OCI-LY1 (cell line): ENCODE data around the gene CACNA1I.

Experiments used
- H2AFZ ChIP-seq: fragments of 200-600 bp; sonication (generic), shearing (Covaris generic); 2 replicates; pipeline ENCODE4 v1.6.0; 2014; ENCODE audit warnings: antibody characterized with exemption, mild to moderate bottlenecking, low read length
- H3F3A ChIP-seq: fragments of 200-600 bp; sonication (generic), shearing (Covaris generic); 2 replicates; pipeline ENCODE4 v1.6.0; 2014; ENCODE audit warnings: mild to moderate bottlenecking, antibody characterized with exemption, low read length, moderate library complexity; ENCODE audit not compliant: insufficient read depth
- H3K27ac ChIP-seq: fragments of 200-600 bp; sonication (generic); 2 replicates; pipeline ENCODE4 v1.5.1; 2014; ENCODE audit warnings: low read length, mixed run types, mild to moderate bottlenecking, low read depth; ENCODE audit not compliant: poor library complexity, severe bottlenecking
- H3K27me3 ChIP-seq: fragments of 200-600 bp; sonication (generic); 2 replicates; pipeline ENCODE4 v1.6.0; 2014; ENCODE audit warnings: antibody characterized with exemption, mild to moderate bottlenecking, low read length, moderate library complexity; ENCODE audit not compliant: insufficient read depth
- H3K36me3 ChIP-seq: fragments of 200-600 bp; sonication (generic); 2 replicates; pipeline ENCODE4 v1.6.1; 2014; ENCODE audit warnings: mild to moderate bottlenecking, antibody characterized with exemption, low read length, moderate library complexity, mixed read lengths; ENCODE audit not compliant: insufficient read depth
- H3K4me1 ChIP-seq: fragments of 200-600 bp; sonication (generic); 2 replicates; pipeline ENCODE4 v1.5.1; 2014; ENCODE audit warnings: mild to moderate bottlenecking, low read length, moderate library complexity; ENCODE audit not compliant: insufficient read depth, severe bottlenecking
- H3K4me2 ChIP-seq: fragments of 200-600 bp; sonication (generic), shearing (Covaris generic); 2 replicates; pipeline ENCODE4 v1.6.1; 2014; ENCODE audit warnings: low read length
- H3K4me3 ChIP-seq: fragments of 200-600 bp; sonication (generic); 2 replicates; pipeline ENCODE4 v1.5.1; 2014; ENCODE audit warnings: low read length, low read depth, mild to moderate bottlenecking, mixed read lengths; ENCODE audit not compliant: poor library complexity, severe bottlenecking
- H3K79me2 ChIP-seq: fragments of 200-600 bp; shearing (Covaris generic); 2 replicates; pipeline ENCODE4 v1.6.1; 2016; ENCODE audit warnings: mixed run types, low read length, mixed read lengths; ENCODE audit not compliant: insufficient read depth
- H3K9ac ChIP-seq: fragments of 200-600 bp; sonication (generic), shearing (Covaris generic); 2 replicates; pipeline ENCODE4 v1.6.1; 2014; ENCODE audit warnings: mild to moderate bottlenecking, low read length, mixed read lengths
- H3K9me2 ChIP-seq: fragments of 200-600 bp; sonication (generic), shearing (Covaris generic); 2 replicates; pipeline ENCODE4 v1.6.1; 2014; ENCODE audit warnings: low read depth, mild to moderate bottlenecking, low read length, mixed read lengths
- H3K9me3 ChIP-seq: fragments of 200-600 bp; shearing (Covaris generic); 2 replicates; pipeline ENCODE4 v1.6.1; 2014; ENCODE audit warnings: low read length, mixed read lengths
- H4K20me1 ChIP-seq: fragments of 200-600 bp; sonication (generic), shearing (Covaris generic); 2 replicates; pipeline ENCODE4 v1.6.0; 2016; ENCODE audit warnings: mild to moderate bottlenecking, low read length; ENCODE audit not compliant: insufficient read depth
- EZH2 ChIP-seq: fragments of 200-600 bp; sonication (generic), shearing (Covaris generic); IDR thresholded peaks from 2 replicates; pipeline ENCODE4 v1.8.0; 2017; ENCODE audit warnings: borderline replicate concordance, mixed run types, mild to moderate bottlenecking, antibody characterized with exemption, low read length, moderate library complexity, mixed read lengths
- TF ChIP-seq, protein P1 (sequence below): fragments of 200-600 bp; sonication (generic), shearing (Covaris generic); IDR thresholded peaks from 2 replicates; pipeline ENCODE4 v1.5.1; 2017; ENCODE audit warnings: mild to moderate bottlenecking, antibody characterized with exemption, low read length, moderate library complexity, mixed read lengths

Gene CACNA1I

DNA sequence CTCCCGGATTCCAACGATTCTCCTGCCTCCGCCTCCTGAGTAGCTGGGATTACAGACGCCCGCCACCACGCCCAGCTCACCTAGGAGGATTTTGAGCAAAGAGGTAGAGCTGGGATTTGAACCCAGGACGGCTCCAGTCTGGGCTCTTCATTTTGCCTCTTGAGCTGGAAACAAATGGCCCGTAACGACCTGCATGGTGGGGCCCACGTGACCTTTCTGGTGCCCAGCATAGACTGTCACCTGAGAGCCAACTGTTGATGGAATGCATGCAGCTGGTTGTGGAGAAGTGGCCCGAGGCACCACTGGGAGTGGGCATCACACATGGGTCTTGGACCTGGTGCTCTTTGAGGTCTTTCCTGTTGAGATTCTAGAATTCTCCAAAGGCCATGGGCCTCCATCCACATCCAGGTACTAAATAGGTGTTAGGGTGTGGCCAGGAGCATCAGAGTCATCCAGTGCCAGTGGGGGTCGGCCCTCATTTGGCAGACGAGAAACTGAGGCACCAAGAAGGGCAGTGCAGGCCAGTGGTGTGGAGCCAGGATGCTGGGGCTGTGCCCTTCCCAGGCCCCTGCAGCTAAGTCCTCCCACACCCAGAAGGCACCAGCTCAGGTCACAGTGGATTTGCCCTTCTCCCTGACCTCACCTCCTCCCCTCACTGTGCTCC lies 46.3 kb upstream of the CACNA1I start:
- TF ChIP-seq, protein P1, sequence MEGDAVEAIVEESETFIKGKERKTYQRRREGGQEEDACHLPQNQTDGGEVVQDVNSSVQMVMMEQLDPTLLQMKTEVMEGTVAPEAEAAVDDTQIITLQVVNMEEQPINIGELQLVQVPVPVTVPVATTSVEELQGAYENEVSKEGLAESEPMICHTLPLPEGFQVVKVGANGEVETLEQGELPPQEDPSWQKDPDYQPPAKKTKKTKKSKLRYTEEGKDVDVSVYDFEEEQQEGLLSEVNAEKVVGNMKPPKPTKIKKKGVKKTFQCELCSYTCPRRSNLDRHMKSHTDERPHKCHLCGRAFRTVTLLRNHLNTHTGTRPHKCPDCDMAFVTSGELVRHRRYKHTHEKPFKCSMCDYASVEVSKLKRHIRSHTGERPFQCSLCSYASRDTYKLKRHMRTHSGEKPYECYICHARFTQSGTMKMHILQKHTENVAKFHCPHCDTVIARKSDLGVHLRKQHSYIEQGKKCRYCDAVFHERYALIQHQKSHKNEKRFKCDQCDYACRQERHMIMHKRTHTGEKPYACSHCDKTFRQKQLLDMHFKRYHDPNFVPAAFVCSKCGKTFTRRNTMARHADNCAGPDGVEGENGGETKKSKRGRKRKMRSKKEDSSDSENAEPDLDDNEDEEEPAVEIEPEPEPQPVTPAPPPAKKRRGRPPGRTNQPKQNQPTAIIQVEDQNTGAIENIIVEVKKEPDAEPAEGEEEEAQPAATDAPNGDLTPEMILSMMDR: no peak
- TF ChIP-seq EZH2: no peak
- H3K36me3 ChIP-seq: peaks cover 59% of the 10 kb centered on the region
- H3K9ac ChIP-seq: no peak overlapping the region
- peaks cover 58% of the 10 kb centered on the region for H3K4me1 ChIP-seq
- H3K4me3 ChIP-seq: peak overlapping the region; percentile 5
- H3K4me2 ChIP-seq: peak overlapping the region; percentile 8; the same call in 1 of the 2 replicates
- H3K9me3 ChIP-seq: no peaks in the 10 kb centered on the region
- no peaks in the 10 kb centered on the region for H3K9me2 ChIP-seq
- no peak overlapping the region for H2AFZ ChIP-seq
- peak overlapping the region; percentile 98 for H3K27ac ChIP-seq
- peaks cover 28% of the 10 kb centered on the region for H3F3A ChIP-seq
- no peaks in the 10 kb centered on the region for H4K20me1 ChIP-seq
- H3K79me2 ChIP-seq: peaks cover 14% of the 10 kb centered on the region
- H3K27me3 ChIP-seq: no peaks in the 10 kb centered on the region

DNA sequence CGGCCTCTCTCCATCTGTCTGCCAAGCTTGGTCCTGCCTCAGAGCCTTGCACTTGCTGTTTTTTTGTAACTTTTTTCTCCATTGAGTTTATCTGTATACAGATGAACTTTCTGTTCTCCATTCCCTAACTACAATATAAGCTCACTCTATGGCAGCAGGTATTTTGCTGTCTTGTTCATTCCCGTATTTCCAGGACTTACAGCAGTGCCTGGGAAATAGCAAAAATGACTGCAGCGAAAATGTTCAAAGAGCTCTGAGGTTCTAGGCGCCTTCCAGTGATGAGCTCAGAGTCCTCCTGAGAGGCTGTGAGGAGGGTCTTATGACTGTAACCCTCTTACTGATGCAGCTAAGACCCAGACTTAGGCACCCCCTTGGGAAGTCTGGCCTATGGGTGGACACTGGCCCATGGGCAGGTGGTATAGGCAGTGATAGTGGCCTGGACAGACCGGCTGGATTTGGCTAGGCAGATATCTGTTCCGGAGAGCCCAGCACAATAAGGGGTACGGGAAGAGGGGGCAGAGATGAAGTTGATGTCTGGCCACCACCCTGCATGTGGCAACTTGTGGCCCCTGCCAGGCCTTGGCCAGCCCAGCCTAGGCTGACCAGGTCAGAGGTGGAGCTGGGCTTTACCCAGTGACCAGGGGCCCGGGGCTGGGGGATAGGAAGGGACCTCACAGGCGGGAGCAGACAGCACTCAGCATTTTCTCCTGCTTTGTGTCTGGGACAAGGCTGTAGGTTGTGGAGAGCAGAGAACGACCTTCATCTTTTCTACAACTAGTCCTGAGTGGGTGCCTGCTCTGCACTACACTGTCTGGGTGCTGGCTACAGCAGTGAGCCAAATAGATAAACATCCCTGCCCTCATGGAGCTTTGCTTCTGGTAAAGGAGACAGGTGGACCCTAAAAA lies 45.5 kb upstream of the CACNA1I start:
- H4K20me1 ChIP-seq: no peaks in the 10 kb centered on the region

DNA sequence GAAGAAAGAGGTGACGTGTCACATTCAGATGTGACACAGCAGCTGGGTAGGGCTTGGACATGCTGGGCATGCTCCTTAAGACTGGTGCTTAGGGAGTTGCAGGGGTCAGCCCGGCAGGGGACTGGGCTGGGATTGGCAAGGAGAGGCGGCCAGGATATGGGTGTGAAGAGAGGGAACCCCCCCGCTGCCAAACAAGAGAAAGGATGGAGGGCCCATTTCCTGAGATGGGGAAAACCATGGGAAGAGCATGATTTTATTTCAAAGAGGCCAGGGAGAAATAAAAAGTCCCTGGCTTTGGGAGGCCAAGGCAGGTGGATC lies 44.9 kb upstream of the CACNA1I start:
- H2AFZ ChIP-seq: no peak overlapping the region
- no peaks in the 10 kb centered on the region for H3K27me3 ChIP-seq
- peaks cover 71% of the 10 kb centered on the region for H3K4me1 ChIP-seq
- peak overlapping the region; percentile 98 for H3K27ac ChIP-seq
- H4K20me1 ChIP-seq: no peaks in the 10 kb centered on the region
- H3K36me3 ChIP-seq: peaks cover 71% of the 10 kb centered on the region
- TF ChIP-seq EZH2: no peak
- TF ChIP-seq, protein P1: no peak
- peaks cover 12% of the 10 kb centered on the region for H3K79me2 ChIP-seq
- no peaks in the 10 kb centered on the region for H3K9me3 ChIP-seq
- H3K9me2 ChIP-seq: no peaks in the 10 kb centered on the region
- no peak overlapping the region for H3K9ac ChIP-seq
- peaks cover 28% of the 10 kb centered on the region for H3F3A ChIP-seq
- 0 out of 2 replicates have a peak overlapping the region, but pooled peaks have one; percentile 18 for H3K4me2 ChIP-seq
- no peak overlapping the region for H3K4me3 ChIP-seq

More for the DNA sequence above, 45.5 kb upstream of the CACNA1I start:
- Histone ChIP-seq H3K9me2 (no peaks in the 10 kb centered on the region), H3F3A (peaks cover 28% of the 10 kb centered on the region), H3K27ac (peak overlapping the region; percentile 98), H3K4me3 (peak overlapping the region; percentile 5), H3K4me1 (peaks cover 65% of the 10 kb centered on the region), H2AFZ (no peak overlapping the region), H3K9ac (no peak overlapping the region), H3K9me3 (no peaks in the 10 kb centered on the region), H3K36me3 (peaks cover 67% of the 10 kb centered on the region), H3K4me2 (peak overlapping the region; percentile 18; the same call in 1 of the 2 replicates), H3K79me2 (peaks cover 14% of the 10 kb centered on the region), H3K27me3 (no peaks in the 10 kb centered on the region)
- TF ChIP-seq, protein P1: no peak
- TF ChIP-seq EZH2: no peak
